ENCODE results near the gene FOSB.

The FOSB gene

GRCh38 chr19:45469132-45469944, 1.5 kb downstream of the FOSB start:
- Histone ChIP-seq H4K20me1 (ENCODE audit: insufficient read depth) (no peaks in the 10 kb centered on the region), H3K9ac (peak overlapping the region; percentile 71), H3K27me3 (ENCODE audit: insufficient read depth, low read depth) (peaks cover 26% of the 10 kb centered on the region; the same call in 1 of the 2 replicates), H3K4me2 (peak overlapping the region; percentile 100), H3K4me1 (ENCODE audit: low read depth, poor library complexity, severe bottlenecking) (peaks cover 20% of the 10 kb centered on the region), H3K4me3 (IDR thresholded peaks at IDR 0.05; ENCODE audit: insufficient read depth, low read depth, low read length) (peak overlapping the region; percentile 43), H3K27ac (peak overlapping the region; percentile 86), H3K79me2 (ENCODE audit: insufficient read depth, low read depth) (no peaks in the 10 kb centered on the region), H2AFZ (ENCODE audit: low read depth) (peak overlapping the region; percentile 62), H3K36me3 (ENCODE audit: insufficient read depth) (no peaks in the 10 kb centered on the region)
- no peak for TF ChIP-seq CTCF (conservative IDR thresholded peaks at IDR 0.05; ENCODE audit: low read depth, low read length)

GRCh38 chr19:45469945-45470761, 2.4 kb downstream of the FOSB start:
- no peaks in the 10 kb centered on the region for H3K36me3 ChIP-seq (ENCODE audit: insufficient read depth)
- peak overlapping the region; percentile 71; the same call in 1 of the 2 replicates for H3K9ac ChIP-seq
- H3K4me2 ChIP-seq = peak overlapping the region; percentile 100
- H3K79me2 ChIP-seq (ENCODE audit: insufficient read depth, low read depth) = no peaks in the 10 kb centered on the region
- H4K20me1 ChIP-seq (ENCODE audit: insufficient read depth) = no peaks in the 10 kb centered on the region
- peak overlapping the region; percentile 62; the same call in 1 of the 2 replicates for H2AFZ ChIP-seq (ENCODE audit: low read depth)
- TF ChIP-seq CTCF (conservative IDR thresholded peaks at IDR 0.05; ENCODE audit: low read depth, low read length) = no peak
- H3K27me3 ChIP-seq (ENCODE audit: insufficient read depth, low read depth) = peaks cover 27% of the 10 kb centered on the region; the same call in 1 of the 2 replicates
- H3K4me3 ChIP-seq (IDR thresholded peaks at IDR 0.05; ENCODE audit: insufficient read depth, low read depth, low read length) = no peak overlapping the region
- peaks cover 21% of the 10 kb centered on the region for H3K4me1 ChIP-seq (ENCODE audit: low read depth, poor library complexity, severe bottlenecking)
- H3K27ac ChIP-seq = peak overlapping the region; percentile 86; the same call in 1 of the 2 replicates

DNA sequence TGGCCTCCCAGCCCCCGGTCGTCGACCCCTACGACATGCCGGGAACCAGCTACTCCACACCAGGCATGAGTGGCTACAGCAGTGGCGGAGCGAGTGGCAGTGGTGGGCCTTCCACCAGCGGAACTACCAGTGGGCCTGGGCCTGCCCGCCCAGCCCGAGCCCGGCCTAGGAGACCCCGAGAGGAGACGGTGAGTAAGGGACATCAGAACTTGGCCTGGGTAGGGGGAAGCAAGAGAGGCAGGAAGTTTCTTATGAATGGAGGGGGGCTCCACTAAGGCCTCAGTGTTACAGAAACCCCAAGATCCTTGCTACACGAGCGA, 2.9 kb downstream of the FOSB start:
- Histone ChIP-seq H3K4me3 (IDR thresholded peaks at IDR 0.05; ENCODE audit: insufficient read depth, low read depth, low read length) (no peak overlapping the region), H4K20me1 (ENCODE audit: insufficient read depth) (no peaks in the 10 kb centered on the region), H3K36me3 (ENCODE audit: insufficient read depth) (no peaks in the 10 kb centered on the region), H2AFZ (ENCODE audit: low read depth) (no peak overlapping the region), H3K4me1 (ENCODE audit: low read depth, poor library complexity, severe bottlenecking) (peaks cover 27% of the 10 kb centered on the region), H3K9ac (no peak overlapping the region), H3K79me2 (ENCODE audit: insufficient read depth, low read depth) (no peaks in the 10 kb centered on the region), H3K27ac (no peak overlapping the region), H3K27me3 (ENCODE audit: insufficient read depth, low read depth) (peaks cover 26% of the 10 kb centered on the region; the same call in 1 of the 2 replicates), H3K4me2 (peak overlapping the region; percentile 100; the same call in 1 of the 2 replicates)
- TF ChIP-seq CTCF (conservative IDR thresholded peaks at IDR 0.05; ENCODE audit: low read depth, low read length) = no peak

DNA sequence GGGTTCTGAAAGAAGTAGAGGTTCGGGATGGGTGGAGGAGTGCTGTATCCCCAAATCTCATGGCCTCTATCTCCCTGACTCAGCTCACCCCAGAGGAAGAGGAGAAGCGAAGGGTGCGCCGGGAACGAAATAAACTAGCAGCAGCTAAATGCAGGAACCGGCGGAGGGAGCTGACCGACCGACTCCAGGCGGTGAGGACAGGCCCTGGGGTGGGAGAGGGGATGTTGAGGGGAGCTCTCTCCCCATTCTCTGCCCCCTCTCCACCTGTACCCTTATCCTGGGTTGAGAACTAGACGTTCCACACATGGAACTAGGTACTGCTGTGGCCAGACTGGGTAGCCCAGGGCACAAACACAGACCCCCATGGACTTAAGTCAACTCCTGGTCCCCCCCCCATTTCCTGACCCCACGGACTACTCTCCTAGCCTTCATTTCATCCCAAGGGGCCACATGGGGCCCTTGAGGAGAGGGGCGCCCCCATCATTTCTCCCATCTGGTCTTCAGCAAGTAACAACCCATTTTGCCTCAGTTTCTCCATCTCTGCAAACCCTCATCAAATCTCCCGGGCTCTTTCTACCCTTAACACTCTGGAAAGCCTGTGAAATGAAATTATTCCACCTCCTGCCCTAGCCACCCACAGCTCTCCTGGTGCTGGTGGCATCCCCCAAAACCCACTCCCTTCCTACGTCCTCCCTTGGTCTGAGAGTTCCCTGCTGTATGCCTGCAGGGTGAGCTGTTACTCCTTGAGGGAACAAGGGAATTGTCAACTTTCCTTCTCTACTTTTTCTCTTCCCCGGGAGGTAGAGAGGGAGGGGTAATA, 3.5 kb downstream of the FOSB start:
- peaks cover 30% of the 10 kb centered on the region; the same call in 1 of the 2 replicates for H3K27me3 ChIP-seq (ENCODE audit: insufficient read depth, low read depth)
- H2AFZ ChIP-seq (ENCODE audit: low read depth) = no peak overlapping the region
- no peaks in the 10 kb centered on the region for H3K36me3 ChIP-seq (ENCODE audit: insufficient read depth)
- H3K27ac ChIP-seq = no peak overlapping the region
- H3K79me2 ChIP-seq (ENCODE audit: insufficient read depth, low read depth) = no peaks in the 10 kb centered on the region
- H3K4me3 ChIP-seq (IDR thresholded peaks at IDR 0.05; ENCODE audit: insufficient read depth, low read depth, low read length) = no peak overlapping the region
- peaks cover 27% of the 10 kb centered on the region for H3K4me1 ChIP-seq (ENCODE audit: low read depth, poor library complexity, severe bottlenecking)
- H4K20me1 ChIP-seq (ENCODE audit: insufficient read depth) = no peaks in the 10 kb centered on the region
- no peak overlapping the region for H3K9ac ChIP-seq
- no peak for TF ChIP-seq CTCF (conservative IDR thresholded peaks at IDR 0.05; ENCODE audit: low read depth, low read length)
- no peak overlapping the region for H3K4me2 ChIP-seq
